ENCODE measurements around the gene ACSF3.
"Not testable (repeated sequence)": the region's sequence is repeated elsewhere in the genome, so short reads cannot be mapped to it uniquely, and the experiment has no call there.

Gene ACSF3

DNA sequence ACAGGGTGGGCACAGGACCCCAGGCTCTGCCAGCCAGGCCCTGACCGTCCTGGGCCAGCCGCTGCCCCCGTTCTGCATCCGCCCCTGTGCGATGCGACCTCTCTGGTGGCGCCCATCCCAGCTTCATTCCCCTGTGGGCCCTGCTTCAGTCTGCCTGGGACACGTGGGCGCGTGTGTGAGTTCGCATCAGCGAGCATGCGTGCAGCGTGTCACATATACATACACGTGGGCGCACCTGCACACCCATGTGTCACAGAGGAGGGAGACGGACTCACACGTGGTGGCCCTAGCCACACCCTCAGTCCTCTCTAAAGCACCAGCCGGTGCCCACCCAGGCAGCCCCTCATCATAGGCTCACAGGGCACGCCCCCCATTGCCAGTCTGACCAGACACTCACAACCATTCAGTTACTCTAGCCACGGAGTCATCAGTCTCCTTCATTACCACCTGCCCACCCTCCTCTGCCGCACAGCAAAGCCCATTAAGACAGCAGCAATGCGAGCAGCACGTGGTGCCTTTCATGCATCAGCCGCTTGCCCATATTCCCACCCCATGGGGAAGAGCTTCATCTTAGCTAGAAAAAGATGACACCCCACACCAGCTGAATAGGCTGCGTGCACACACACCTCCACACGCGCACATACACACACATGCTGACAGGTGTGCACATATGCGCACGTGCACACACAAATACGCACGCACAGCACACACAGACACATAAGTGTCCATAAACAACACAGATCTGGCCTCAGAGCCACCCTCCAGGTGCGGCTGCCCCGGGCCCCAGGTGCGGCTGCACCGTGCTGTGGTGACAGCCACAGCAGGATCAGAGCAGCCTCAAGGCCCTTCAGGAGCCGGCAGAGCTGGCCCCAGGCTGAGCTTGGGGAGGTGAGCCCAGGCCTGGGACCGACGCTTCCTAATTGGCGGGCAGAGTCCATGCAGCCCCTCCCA, 68.4 kb downstream of the ACSF3 start:
- no peak for DNase-seq (ENCODE audit: low read depth)

DNA sequence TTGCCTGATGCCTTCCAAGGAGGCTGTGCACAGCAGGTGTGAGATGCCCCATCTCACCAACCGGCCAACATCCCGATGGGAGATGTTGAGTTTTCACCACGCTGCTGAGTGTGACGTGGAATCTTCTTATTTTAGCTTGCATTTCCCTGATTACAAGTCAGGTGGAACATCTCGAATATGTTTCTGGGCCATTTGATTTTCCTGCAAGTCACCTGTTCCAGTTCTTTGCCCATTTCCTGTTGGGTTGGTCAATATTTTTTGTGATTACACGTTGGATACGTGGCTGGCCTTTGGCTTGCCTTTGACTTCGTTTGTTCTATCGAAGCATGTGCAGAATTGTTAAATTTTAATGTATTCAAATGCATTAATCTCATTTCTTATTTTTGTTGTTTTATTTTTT, 69.6 kb downstream of the ACSF3 start:
- DNase-seq (ENCODE audit: low read depth), result no peak

DNA sequence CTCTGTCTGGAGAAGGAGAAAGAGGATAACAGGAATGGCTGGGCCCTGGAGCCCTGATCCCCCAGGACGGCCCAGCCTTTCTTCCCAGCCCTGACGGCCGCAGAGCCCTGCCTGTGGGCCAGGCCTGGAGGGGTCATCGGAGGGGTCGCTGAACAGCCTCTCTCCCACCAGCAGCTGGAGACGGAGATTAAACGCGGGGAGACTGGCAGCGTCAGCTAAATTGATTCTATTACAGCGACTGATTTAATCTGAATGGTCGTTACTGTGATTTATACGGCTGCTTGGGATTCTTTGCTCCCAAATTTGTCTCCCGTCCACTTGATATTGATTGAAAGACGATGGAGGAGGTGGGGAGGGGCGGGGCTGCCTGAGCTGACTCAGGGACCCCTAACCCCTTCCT, 70.8 kb downstream of the ACSF3 start:
- DNase-seq (ENCODE audit: low read depth), result no peak

DNA sequence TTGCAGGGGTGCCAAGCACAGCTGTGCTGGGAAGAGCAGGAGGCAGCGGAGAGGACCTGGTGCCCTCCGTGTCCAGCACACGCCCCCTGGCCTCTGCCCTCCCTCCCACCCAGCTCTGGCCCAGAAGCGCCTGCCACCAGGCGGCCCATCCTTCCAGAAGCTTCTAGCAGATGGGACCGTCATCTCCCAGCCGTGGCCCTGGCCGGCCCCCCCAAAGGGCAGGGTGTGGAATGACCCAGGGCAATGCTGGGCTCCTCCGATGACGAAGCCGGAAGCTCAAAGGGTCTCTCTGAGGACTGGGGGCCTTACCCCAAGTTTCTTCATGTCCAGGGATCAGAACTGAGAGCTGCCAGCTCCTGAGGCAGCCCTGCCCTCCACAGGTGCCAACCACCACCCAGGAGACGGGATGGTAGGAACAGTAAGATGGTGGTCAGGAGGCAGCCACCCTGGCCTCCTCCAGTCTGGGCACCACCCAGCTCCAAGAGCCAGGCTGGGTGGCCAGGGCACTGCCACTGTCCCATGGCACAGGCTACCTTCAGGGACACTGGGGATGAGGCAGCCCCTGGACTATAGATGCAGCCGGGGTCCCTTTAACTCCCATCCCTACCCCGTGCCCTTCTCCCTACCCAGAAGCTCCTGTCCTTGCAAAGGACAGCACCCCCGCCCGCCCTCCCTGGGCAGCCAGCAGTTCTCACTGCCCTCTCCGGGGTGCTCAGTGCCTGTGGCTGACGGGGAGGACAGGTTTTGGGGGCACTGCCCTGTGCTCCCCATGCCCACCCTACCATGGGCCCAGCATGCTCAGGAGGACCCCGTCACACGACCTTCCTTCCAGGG, 71.4 kb downstream of the ACSF3 start:
- no peak for DNase-seq (ENCODE audit: low read depth)

DNA sequence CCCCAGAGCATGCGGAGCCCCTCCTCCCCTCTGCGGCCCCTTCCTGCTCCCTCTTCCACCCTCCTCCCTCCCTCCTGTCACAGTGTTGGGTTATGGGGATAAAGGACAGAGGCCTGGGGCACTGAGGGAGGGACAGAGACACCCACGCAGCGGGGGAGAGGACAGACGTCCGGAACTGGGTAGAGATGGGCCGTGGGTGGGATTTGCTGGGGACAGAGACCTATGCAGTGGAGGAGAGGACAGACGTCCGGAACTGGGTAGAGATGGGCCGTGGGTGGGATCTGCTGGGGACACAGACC, 72.0 kb downstream of the ACSF3 start:
- DNase-seq (ENCODE audit: low read depth), result not testable (repeated sequence)

DNA sequence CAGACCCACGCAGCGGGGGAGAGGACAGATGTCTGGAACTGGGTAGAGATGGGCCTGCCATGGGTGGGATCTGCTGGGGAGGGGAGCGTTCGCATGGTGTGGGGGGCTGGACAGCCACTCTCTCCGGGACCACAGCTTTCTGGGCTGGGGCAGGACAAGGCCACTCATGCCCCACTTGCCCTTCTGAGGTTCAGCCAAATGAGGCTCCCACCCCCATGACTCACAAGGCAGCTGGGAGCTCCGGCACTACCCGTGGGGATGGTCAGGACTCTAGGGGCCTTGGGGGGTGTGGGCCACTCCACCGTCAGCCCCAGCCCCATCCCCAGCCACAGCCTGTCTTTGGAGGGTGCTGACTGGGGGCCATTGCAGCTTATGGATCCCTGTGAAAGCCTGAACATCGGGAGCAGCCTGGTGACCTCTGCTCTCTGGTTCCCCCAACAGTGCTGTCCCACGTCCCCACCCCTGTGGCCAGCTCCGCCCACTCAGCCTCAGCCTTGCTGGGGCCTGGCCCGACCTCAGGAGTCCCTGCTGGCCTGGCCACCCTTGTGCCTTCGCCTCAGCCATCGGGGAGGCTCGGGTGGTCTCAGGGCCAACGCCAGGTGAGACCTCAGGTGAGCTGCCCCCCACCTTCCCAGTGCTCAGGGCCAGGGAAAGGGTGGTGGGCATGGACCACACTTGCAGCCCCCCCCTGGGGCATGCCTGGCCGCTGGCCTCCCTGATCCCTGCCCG, 73.2 kb downstream of the ACSF3 start:
- DNase-seq (ENCODE audit: low read depth), result no peak

DNA sequence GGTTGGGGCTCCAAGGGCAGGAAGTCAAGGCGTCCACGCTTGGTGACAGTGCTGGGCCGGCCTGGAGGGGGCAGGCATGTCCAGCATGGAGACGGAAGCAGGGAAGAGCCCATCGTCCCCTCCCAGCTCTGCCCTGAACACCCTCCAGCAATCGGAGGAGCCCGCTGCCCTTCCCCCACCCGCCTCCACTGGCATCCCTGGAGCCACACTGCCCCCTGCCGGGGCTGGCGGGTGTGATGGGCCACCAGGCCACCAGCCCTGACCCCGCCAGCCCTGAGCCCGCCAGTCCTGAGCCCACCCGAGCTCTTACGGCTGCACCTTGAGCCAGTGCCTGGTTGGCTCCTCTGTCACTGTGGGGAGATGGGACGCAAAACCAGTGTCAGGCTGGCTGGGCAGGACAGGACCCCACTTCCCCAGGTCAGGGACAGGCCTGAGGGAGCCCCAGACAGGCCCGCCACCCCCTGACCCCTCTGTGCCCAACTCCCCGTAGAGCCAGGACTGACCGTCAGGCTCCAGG, 73.8 kb downstream of the ACSF3 start:
- peak; percentile 82 for DNase-seq (ENCODE audit: low read depth)

DNA sequence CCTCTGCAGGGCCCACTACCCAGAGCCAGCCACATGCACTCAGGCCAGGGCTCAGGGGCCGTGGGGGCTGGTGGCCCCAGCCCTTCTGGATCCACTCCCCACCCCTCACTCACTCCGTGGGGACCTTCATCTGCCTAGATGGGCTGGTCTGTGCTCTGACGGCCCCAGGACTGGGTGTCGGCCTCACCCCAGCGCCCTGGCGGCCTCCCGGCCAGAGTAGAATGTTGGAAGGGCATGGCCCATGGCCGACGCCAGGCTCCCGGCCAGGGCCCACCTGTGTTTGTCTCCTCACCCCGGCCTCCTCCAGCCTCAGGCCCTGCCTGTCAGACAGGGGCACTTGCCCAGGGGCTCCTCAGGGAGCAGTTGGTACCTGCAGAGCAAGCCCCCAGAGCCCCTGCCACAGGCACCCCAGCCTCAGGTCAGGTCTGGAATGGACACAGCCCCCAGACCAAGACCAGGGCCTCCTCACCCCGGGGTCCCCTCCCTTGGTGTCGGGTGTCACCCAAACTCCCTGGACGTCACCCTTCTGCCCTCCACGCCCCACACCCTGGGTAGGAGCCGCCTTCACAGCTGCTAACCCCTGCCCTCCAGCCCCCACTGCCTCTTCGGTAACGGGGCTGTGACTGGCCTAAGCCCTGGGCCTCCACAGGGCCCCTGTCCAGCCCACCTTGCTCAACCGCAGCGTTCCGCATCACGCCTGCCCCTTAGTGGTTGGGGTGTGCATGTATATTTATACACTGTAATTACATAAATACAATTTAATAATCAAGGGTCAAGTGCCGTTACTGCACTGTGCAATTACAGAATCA, 74.9 kb downstream of the ACSF3 start:
- no peak for DNase-seq (ENCODE audit: low read depth)

DNA sequence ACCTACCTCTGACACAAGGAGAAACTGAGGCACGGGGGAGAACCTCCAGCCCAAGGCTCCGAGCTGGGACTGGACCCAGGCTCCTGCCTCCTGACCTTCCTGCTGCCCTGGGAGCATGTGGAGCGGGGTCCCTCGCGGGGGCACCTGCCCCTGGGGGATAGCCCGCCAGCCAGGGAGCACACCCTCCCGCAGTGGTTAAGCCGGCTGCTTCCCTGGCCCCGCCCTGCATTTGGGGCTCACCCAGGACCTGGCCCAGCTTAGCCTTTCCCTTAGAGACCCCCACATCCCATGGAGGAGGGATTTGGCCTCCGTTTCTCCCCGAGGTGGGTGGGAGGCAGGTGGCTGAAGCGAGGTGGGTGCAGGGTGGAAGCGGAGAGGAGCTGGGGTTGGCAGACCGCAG, 76.1 kb downstream of the ACSF3 start:
- DNase-seq (ENCODE audit: low read depth), result no peak

DNA sequence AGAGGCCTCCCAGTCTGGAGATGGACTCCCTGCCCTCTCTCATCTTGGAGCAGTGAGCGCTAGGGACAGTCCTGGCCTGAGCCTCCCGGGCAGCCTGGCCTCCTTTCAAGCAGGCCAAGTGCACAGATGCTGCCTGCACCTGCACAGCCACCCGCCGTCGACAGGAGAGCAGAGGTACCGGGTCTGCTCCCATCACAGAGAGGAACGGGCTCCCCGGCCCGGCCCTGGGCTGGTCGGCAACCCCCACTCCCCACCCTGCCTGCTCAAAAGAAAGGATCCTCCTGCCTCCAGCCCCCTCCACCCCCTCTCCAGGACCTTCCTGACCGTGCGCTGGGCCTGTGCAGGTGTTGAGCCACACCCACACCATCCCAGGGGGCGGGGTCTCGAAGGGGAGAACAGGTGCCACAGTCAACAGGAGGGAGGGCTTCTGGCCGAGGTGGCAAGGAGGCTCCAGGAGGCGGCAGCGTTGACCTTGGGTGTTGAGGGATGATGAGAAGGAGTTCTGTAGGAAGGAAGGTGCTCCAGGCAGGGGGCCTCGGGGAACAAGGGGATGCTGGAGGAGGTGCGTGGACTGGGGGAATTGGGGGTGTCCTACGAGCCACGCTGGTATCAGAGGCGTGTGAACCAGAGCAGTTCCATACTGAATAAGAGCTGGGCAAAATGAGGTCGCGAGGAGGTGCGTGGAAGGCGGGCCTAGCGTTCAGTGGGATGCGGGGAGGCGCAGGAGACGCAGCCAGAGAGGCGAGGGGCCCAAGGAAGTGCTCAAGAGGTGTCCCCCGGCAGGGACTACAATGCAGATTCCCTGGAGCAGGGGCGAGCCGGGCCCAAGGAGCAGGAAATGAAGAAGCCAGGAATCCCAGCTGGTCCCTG, 76.9 kb downstream of the ACSF3 start:
- no peak for DNase-seq (ENCODE audit: low read depth)

DNA sequence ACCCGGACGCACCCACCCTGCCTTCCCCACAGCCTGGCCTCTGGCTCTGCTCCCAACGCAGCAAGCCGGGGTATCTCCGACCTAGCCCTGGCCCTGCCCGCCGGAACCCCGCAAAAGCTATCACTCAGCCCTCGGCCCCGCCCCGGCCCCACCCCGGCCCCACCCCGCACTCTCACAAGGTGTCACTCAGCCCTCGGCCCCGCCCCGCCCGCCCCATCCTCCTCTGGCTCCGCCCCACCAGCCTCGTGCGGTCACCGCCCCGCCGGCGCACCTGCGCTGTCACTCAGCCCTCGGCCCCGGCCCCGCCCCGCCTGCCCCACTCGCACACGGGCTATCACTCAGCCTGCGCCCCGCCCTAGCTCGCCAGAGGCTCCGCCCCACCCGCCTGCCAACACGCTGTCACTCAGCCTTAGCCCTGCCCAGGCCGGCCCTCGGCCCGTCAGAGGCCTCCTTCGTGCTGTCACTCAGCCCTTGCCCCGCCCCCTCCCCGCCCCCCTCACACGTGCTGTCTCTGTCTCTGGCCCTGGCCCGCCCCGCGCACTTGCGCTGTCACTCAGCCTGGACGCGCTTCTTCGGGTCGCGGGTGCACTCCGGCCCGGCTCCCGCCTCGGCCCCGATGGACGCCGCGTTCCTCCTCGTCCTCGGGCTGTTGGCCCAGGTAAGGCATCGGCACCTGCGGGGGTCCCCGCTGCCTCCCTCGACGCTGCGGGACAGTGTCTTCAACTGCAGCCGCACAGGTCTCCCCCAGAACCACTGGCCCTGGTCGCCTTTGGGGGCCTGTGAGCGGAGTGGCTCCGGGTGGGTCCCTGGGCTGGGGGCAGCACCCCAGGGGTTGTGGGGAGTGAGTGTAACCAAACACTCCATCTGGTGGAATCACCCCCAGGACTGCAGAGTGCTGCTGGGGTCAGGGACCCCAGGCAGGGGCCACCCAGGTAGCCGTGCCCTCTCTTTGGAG, 77.8 kb downstream of the ACSF3 start, which contains the start of gene CDH15:
Gene CDH15, plus strand, starts transcription at position 533 of the 955 bp plus-strand sequence. Its CDS starts 84 bp downstream, at position 617.
- peak; percentile 89 for DNase-seq (ENCODE audit: low read depth)

DNA sequence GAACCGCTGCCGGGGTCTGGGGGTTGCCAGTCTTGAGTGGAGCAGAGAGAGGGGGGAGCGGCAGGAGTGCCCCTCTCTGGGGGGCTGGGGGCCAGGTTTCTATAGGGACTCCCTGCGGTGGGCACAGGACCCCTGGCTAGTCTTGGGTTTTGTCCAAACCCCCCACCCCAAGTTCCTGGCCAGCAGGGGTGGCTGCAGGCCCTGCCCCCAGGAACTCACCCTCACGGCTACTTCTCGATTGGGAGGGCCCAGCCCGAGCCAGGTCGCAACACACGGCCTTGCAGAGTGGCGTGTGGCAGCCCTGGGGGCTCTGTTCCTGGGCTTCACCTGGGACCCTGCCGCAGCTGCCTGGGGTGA, 78.5 kb downstream of the ACSF3 start:
- no peak for DNase-seq (ENCODE audit: low read depth)

DNA sequence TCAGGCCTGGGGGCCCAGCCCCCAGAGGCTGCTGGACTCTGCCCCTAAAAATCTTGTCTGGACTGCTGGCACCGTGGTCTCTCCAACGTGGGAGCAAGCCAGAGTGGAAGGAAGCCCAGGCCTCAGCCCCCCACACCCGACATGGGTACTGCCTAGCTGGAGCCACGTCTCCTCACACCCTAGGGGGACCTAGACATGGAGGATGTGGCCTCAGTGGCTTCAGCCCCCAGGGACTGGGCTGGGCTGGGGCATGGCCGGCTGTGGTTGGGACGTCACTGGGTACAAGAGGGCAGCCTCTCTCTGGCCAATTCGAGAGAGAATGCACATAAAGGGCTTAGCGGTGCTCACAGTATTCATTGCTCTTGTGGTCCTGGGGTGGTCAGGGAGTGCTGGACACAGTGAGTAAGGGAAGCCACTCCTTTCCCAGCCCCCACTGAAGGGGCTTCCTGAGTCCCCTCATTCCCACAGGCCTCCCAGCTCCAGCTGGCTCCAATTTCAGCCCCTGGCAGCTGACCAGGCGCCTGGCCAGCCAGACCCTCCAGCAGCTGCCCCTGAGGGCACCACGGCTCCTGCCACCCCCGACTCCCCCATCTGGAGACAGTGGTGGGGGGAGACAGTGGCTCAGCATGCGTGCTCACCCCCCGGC, 79.0 kb downstream of the ACSF3 start:
- no peak for DNase-seq (ENCODE audit: low read depth)

DNA sequence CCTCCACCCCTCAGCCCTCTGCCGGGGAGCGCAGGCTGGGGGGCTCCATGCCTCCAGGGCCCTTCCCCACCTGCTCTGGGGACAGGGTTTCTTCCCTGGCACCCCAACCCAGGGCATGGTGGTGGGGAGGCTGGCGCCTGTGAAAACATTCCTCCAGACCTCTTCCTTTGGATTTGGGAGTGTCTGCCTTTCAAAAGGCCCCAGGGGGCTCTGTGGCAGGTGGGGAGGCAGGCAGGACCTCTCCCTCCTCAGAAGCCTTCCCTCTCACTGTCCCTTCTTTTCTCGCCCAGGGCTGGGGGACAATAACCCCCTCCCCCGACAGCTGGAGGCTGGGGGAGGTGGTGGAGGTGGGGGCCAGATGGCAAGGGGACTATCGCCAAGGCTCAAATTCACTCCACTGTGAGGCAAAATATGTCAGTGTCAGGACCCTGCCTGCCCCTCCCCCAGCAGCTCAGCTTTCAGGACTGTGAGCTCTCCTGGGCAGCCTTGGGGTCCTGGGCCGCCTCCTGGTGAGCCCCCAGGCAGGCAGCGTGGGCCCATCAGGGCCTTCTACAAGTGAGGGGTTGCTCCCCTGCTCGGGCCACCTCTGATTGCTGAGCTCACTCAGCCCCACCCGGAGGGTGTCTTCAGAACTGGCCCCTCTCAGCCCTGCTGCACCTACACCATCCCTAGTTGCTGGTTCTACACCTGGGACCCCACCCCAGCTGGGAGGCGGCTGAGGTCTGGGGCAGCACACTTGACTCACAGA, 79.7 kb downstream of the ACSF3 start:
- DNase-seq (ENCODE audit: low read depth), result no peak

DNA sequence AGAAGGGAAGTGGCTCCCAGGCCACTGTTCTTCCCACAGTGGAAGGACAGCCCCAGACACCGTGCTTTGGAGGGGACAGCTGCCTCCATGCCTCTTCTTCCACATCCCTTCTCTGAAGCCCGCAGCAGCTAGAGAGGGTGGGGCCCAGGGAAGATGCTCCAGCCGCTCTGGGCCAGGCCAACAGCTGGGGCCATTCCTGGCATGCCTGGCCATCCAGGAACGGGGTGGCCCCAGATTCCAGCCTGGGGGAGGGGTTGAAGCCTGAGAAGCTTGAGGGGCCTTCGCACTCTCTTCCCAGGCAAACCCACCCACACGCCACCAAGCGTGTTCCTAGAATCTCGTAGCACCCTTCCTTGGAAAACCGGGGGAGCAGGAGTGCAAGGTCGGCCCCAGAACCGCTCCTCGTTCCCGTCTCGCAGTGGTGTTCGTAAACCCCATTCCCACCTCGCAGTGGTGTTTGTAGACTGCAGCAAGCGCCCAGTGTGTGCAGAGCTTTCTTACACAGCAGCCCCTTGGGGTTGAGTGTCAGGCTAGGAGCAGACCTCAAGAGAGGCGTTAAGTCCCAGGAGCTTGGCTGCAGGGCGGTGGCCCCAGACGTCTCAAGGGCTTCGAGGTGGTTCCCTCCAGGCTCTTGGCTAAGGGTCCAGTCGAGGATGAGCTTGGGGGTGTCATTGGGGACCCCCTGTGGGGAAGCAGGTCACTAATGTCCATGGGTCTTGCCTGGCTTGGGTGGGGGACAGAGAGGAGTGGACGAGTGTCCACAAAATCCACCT, 80.6 kb downstream of the ACSF3 start:
- DNase-seq (ENCODE audit: low read depth), result no peak

DNA sequence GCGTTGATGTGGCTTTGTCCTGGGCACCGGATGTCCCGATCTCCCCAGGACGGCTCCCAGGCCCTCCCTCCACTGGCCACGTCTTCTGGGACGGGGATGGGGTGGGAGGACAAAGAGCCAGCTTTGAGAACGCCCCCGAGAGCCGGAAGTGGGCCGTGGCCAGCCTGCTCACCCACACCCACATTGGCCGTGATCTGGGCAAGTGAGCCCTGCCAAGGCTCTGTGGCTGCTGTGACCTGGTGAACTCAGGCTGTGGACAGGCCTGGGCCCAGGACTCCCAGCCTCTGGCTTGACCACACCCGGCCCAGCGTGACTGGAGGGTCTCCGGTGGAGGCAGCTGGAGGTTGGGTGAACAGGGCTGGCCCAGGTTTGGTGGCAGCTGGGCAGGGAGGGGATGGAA, 81.2 kb downstream of the ACSF3 start:
- DNase-seq (ENCODE audit: low read depth), result no peak
